Osteocyte (in vitro differentiated cells): ENCODE results near the gene CATSPERE. TPM values are rescaled to one million over a fixed set of nuclear protein-coding genes. Genes with fewer than 3 reads are reported as not detected.

ENCODE experiments used
- DNase-seq: peaks from one replicate; pipeline ENCODE4 v3.0.0; 2021; ENCODE audit warnings: mixed read lengths; ENCODE audit not compliant: unreplicated experiment; ENCODE audit errors: extremely low spot score
- H3K27ac Mint-ChIP-seq: one replicate; pipeline ENCODE4 v1.8.0; 2021; ENCODE audit warnings: mild to moderate bottlenecking, mixed read lengths; ENCODE audit not compliant: unreplicated experiment
- H3K27me3 Mint-ChIP-seq: one replicate; pipeline ENCODE4 v1.8.0; 2021; ENCODE audit warnings: mixed read lengths; ENCODE audit not compliant: unreplicated experiment
- H3K36me3 Mint-ChIP-seq: one replicate; pipeline ENCODE4 v1.8.0; 2021; ENCODE audit warnings: mixed read lengths; ENCODE audit not compliant: unreplicated experiment
- H3K4me1 Mint-ChIP-seq: one replicate; pipeline ENCODE4 v1.8.0; 2021; ENCODE audit warnings: mixed read lengths; ENCODE audit not compliant: unreplicated experiment
- H3K4me3 Mint-ChIP-seq: one replicate; pipeline ENCODE4 v1.8.0; 2021; ENCODE audit warnings: mild to moderate bottlenecking, moderate library complexity, mixed read lengths; ENCODE audit not compliant: unreplicated experiment
- H3K9me3 Mint-ChIP-seq: one replicate; pipeline ENCODE4 v1.8.0; 2021; ENCODE audit warnings: mixed read lengths; ENCODE audit not compliant: unreplicated experiment
- CTCF ChIP-seq: fragments of 200-600 bp; sonication (generic); IDR thresholded peaks from 2 replicates; pipeline ENCODE4 v1.5.0; 2021; ENCODE audit warnings: antibody characterized with exemption, mild to moderate bottlenecking, moderate library complexity
- total RNA-seq: library from RNA; stranded (reverse); gene quantifications from 2 replicates; pipeline ENCODE4 v1.2.1, GENCODE V29; 2021

Gene CATSPERE
- total RNA-seq, 1 donor from 2014 or later = 1.2 TPM

- no peaks in the 10 kb centered on the region for H3K9me3 Mint-ChIP-seq
- H3K4me3 Mint-ChIP-seq = peak overlapping the region; percentile 49
- peaks cover 75% of the 10 kb centered on the region for H3K4me1 Mint-ChIP-seq
- no peaks in the 10 kb centered on the region for H3K27me3 Mint-ChIP-seq
- H3K27ac Mint-ChIP-seq = peak overlapping the region; percentile 94
- DNase-seq = no peak
- H3K36me3 Mint-ChIP-seq = peaks cover 5% of the 10 kb centered on the region
- TF ChIP-seq CTCF = no peak
Observed at GRCh38 chr1:244444854-244445253, 16.2 kb upstream of the CATSPERE start.

- peaks cover 5% of the 10 kb centered on the region for H3K36me3 Mint-ChIP-seq
Observed at GRCh38 chr1:244445320-244446181, 15.5 kb upstream of the CATSPERE start.

GRCh38 chr1:244447024-244447423 is 14.0 kb upstream of the CATSPERE start:
- TF ChIP-seq CTCF = no peak
- peak overlapping the region; percentile 19 for H3K4me3 Mint-ChIP-seq
- H3K4me1 Mint-ChIP-seq = peaks cover 80% of the 10 kb centered on the region
- H3K36me3 Mint-ChIP-seq = peaks cover 5% of the 10 kb centered on the region
- peak overlapping the region; percentile 94 for H3K27ac Mint-ChIP-seq
- no peaks in the 10 kb centered on the region for H3K27me3 Mint-ChIP-seq
- no peaks in the 10 kb centered on the region for H3K9me3 Mint-ChIP-seq
- no peak for DNase-seq

More at GRCh38 chr1:244445320-244446181, 15.5 kb upstream of the CATSPERE start:
- no peak for TF ChIP-seq CTCF
- H3K4me1 Mint-ChIP-seq = peaks cover 77% of the 10 kb centered on the region
- no peaks in the 10 kb centered on the region for H3K9me3 Mint-ChIP-seq
- no peak for DNase-seq
- no peaks in the 10 kb centered on the region for H3K27me3 Mint-ChIP-seq
- peak overlapping the region; percentile 49 for H3K4me3 Mint-ChIP-seq
- H3K27ac Mint-ChIP-seq = peak overlapping the region; percentile 94

GRCh38 chr1:244447552-244447951 is 13.5 kb upstream of the CATSPERE start:
- Mint-ChIP-seq H3K36me3 (peaks cover 5% of the 10 kb centered on the region), H3K9me3 (no peaks in the 10 kb centered on the region), H3K27me3 (no peaks in the 10 kb centered on the region), H3K27ac (peak overlapping the region; percentile 94), H3K4me3 (peak overlapping the region; percentile 37), H3K4me1 (peaks cover 82% of the 10 kb centered on the region)
- no peak for TF ChIP-seq CTCF
- DNase-seq = no peak

- TF ChIP-seq CTCF = no peak
- Mint-ChIP-seq H3K27ac (peak overlapping the region; percentile 94), H3K4me3 (peak overlapping the region; percentile 97), H3K36me3 (peaks cover 5% of the 10 kb centered on the region), H3K4me1 (peaks cover 74% of the 10 kb centered on the region), H3K27me3 (no peaks in the 10 kb centered on the region), H3K9me3 (no peaks in the 10 kb centered on the region)
- no peak for DNase-seq
Observed at GRCh38 chr1:244448279-244449036, 12.6 kb upstream of the CATSPERE start.
